ENCODE data around the gene MAST4. TPM values are rescaled to one million over a fixed set of nuclear protein-coding genes. Genes with fewer than 3 reads are reported as not detected.

MAST4 gene
- total RNA-seq, 2 donors from 2014 or later = 11.0 to 11.5 TPM

DNA sequence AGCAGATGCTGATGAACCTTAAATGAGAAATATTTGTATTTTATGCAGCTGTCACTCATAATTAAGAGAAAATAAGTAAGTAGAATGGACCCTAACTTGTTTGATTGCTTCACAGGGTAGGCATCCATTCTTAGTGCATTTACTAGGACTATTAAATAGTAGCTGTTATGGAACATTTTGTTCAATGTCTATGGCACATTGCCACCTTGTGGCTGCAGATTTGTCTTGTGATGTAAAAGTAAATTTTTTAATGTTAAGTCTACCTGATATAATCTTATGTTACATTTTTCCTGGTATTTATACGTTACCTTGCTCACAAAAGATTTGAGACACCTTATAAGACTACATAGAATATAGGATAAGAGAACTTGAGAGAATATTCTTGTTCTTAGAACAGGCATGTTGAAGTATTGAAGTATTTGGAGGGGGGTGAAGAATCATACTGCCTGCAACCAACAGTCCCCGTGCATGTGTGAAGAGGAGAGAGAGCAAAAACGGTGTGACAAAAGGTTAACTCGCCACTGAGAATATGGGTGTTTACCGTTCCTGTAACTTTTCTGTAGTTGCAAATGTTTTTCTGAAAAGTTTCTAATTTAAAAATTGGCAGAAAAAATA, 161.1 kb downstream of the MAST4 start:
- TF ChIP-seq, protein P1, sequence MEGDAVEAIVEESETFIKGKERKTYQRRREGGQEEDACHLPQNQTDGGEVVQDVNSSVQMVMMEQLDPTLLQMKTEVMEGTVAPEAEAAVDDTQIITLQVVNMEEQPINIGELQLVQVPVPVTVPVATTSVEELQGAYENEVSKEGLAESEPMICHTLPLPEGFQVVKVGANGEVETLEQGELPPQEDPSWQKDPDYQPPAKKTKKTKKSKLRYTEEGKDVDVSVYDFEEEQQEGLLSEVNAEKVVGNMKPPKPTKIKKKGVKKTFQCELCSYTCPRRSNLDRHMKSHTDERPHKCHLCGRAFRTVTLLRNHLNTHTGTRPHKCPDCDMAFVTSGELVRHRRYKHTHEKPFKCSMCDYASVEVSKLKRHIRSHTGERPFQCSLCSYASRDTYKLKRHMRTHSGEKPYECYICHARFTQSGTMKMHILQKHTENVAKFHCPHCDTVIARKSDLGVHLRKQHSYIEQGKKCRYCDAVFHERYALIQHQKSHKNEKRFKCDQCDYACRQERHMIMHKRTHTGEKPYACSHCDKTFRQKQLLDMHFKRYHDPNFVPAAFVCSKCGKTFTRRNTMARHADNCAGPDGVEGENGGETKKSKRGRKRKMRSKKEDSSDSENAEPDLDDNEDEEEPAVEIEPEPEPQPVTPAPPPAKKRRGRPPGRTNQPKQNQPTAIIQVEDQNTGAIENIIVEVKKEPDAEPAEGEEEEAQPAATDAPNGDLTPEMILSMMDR (conservative IDR thresholded peaks at IDR 0.05) = peak; percentile 78
- Histone ChIP-seq H3K4me1 (ENCODE audit: control insufficient read depth, insufficient read depth, low read length) (no peaks in the 10 kb centered on the region), H3K36me3 (ENCODE audit: control insufficient read depth, insufficient read depth, low read length) (no peaks in the 10 kb centered on the region), H3K4me3 (ENCODE audit: low read length) (no peak overlapping the region), H3K27ac (ENCODE audit: low read depth, low read length) (no peak overlapping the region), H3K9me3 (ENCODE audit: control insufficient read depth, low read length) (no peaks in the 10 kb centered on the region), H3K9ac (ENCODE audit: extremely low read depth, low read length, poor library complexity, severe bottlenecking) (no peak overlapping the region), H3K27me3 (ENCODE audit: control insufficient read depth, insufficient read depth, low read length, poor library complexity, severe bottlenecking) (no peaks in the 10 kb centered on the region)
- H3K4me3 Mint-ChIP-seq = no peak overlapping the region
- WGBS, 2 experiments (ENCODE audit: insufficient coverage in 1 of 2, insufficient read length in 1 of 2) = 62% methylated on average over 4 of the region's 5 CpGs
- no peaks in the 10 kb centered on the region for H3K27me3 Mint-ChIP-seq (ENCODE audit: insufficient read depth)
- H3K9me3 Mint-ChIP-seq = no peaks in the 10 kb centered on the region
- H3K4me1 Mint-ChIP-seq = peaks cover 4% of the 10 kb centered on the region
- peak; percentile 60 for DNase-seq
- no peak overlapping the region for H3K27ac Mint-ChIP-seq
- no peaks in the 10 kb centered on the region for H3K36me3 Mint-ChIP-seq (ENCODE audit: low read depth)

DNA sequence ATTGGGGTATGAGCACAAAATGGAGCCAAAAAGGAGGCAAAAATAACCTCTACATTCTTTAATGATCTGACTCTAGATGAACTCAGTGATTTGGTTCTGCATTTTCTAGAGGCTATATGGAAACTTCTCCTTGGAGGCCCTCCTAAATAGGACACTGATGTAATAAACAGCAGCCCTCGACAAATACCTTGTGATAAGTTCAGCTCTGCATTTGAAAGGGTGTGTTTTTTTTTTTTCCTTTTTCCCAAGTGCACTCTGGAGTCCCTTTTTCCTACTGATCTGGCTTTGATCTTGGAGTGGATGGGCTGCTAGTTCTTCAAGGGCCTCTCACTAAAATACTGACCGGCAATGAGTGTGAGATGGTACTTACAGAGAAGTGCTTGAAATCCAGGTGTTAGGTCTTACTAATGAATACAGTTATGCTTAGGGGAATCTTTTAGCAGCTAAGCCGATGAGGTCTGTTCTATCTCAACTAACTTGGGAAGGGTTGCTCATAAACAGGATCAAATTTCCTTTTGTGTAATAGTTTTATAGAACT, 161.7 kb downstream of the MAST4 start:
- Histone ChIP-seq H3K27ac (ENCODE audit: low read depth, low read length) (no peak overlapping the region), H3K4me3 (ENCODE audit: low read length) (no peak overlapping the region), H3K36me3 (ENCODE audit: control insufficient read depth, insufficient read depth, low read length) (no peaks in the 10 kb centered on the region), H3K27me3 (ENCODE audit: control insufficient read depth, insufficient read depth, low read length, poor library complexity, severe bottlenecking) (no peaks in the 10 kb centered on the region), H3K4me1 (ENCODE audit: control insufficient read depth, insufficient read depth, low read length) (no peaks in the 10 kb centered on the region), H3K9me3 (ENCODE audit: control insufficient read depth, low read length) (no peaks in the 10 kb centered on the region), H3K9ac (ENCODE audit: extremely low read depth, low read length, poor library complexity, severe bottlenecking) (no peak overlapping the region)
- no peak overlapping the region for H3K4me3 Mint-ChIP-seq
- WGBS, 2 experiments (ENCODE audit: insufficient coverage in 1 of 2, insufficient read length in 1 of 2) = 89% methylated on average over 3 of the region's 3 CpGs; no CpG with 5 or more reads in 1 of the 2 experiments
- H3K4me1 Mint-ChIP-seq = peaks cover 4% of the 10 kb centered on the region
- no peak overlapping the region for H3K27ac Mint-ChIP-seq
- no peaks in the 10 kb centered on the region for H3K36me3 Mint-ChIP-seq (ENCODE audit: low read depth)
- H3K9me3 Mint-ChIP-seq = no peaks in the 10 kb centered on the region
- no peak for DNase-seq
- no peaks in the 10 kb centered on the region for H3K27me3 Mint-ChIP-seq (ENCODE audit: insufficient read depth)
- TF ChIP-seq, protein P1 (conservative IDR thresholded peaks at IDR 0.05) = no peak

DNA sequence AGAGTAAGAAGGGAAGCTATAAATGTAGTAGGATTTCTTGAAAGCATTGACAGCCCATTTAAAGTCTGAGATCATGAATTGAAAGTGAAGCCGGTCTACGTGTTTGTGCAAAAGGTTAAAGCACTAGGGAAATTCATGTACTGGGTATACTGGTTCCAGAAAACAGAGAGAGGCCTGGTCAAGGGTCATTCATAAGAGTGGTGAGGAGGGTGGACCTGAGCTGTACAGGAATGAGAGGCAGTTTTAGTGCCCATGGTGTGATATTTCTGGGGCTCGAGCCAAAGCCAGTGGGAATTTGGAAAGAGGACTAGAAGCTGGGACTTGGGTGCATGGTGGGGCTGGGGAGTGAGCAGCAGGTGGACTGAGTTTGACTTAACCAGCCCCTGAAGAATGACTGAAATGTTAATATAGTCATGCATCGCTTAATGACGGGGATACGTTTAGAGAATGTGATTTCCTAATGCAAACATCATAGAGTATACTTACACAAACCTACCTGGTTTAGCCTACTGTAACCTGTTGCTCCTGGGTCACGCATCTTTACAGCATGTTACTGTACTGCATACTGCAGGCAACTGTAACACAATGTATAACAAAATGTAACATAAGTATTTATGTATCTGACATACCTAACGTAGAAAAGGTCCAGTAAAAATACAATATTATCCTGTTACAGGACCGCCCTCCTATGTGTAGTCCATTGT, 173.0 kb downstream of the MAST4 start:
- 91 to 92% methylated on average over 7 to 9 of the region's 9 CpGs for WGBS, 2 experiments (ENCODE audit: insufficient coverage in 1 of 2, insufficient read length in 1 of 2)

More for the DNA sequence above, 173.0 kb downstream of the MAST4 start:
- H3K9me3 ChIP-seq (ENCODE audit: control insufficient read depth, low read length) = no peaks in the 10 kb centered on the region
- no peaks in the 10 kb centered on the region for H3K36me3 Mint-ChIP-seq (ENCODE audit: low read depth)
- H3K4me1 ChIP-seq (ENCODE audit: control insufficient read depth, insufficient read depth, low read length) = no peaks in the 10 kb centered on the region
- H3K9me3 Mint-ChIP-seq = no peaks in the 10 kb centered on the region
- H3K27ac Mint-ChIP-seq = no peak overlapping the region
- H3K27me3 Mint-ChIP-seq (ENCODE audit: insufficient read depth) = no peaks in the 10 kb centered on the region
- H3K9ac ChIP-seq (ENCODE audit: extremely low read depth, low read length, poor library complexity, severe bottlenecking) = no peak overlapping the region
- H3K36me3 ChIP-seq (ENCODE audit: control insufficient read depth, insufficient read depth, low read length) = no peaks in the 10 kb centered on the region
- TF ChIP-seq, protein P1 (conservative IDR thresholded peaks at IDR 0.05) = no peak
- H3K27ac ChIP-seq (ENCODE audit: low read depth, low read length) = no peak overlapping the region
- no peak overlapping the region for H3K4me3 Mint-ChIP-seq
- H3K4me3 ChIP-seq (ENCODE audit: low read length) = no peak overlapping the region
- no peaks in the 10 kb centered on the region for H3K4me1 Mint-ChIP-seq
- DNase-seq = no peak
- no peaks in the 10 kb centered on the region for H3K27me3 ChIP-seq (ENCODE audit: control insufficient read depth, insufficient read depth, low read length, poor library complexity, severe bottlenecking)

Data from endodermal cell (in vitro differentiated cells).